Gastrocnemius medialis (tissue), 4 donors: ENCODE data around the gene CFAP46.

Experiments
- POLR2A ChIP-seq, 2 donors: fragments of 450-650 bp; IDR thresholded peaks; one replicate each; pipeline ENCODE4 v1.6.1; 2017; ENCODE audit warnings: antibody characterized with exemption in 2 of 2, mild to moderate bottlenecking in 2 of 2, moderate library complexity in 2 of 2
- TF ChIP-seq, protein P1 (sequence below), 5 experiments: fragments of 450-650 bp in 3 of 5; fragments of 200-600 bp in 2 of 5; sonication (generic) in 2 of 5; IDR thresholded peaks in 4 of 5; conservative IDR thresholded peaks in 1 of 5; 1 replicate in 4 of 5; 2 replicates in 1 of 5; pipeline ENCODE4 v1.5.1; 2016 to 2019; ENCODE audit warnings: antibody characterized with exemption in 5 of 5, mild to moderate bottlenecking in 3 of 5, moderate library complexity in 3 of 5

DNA sequence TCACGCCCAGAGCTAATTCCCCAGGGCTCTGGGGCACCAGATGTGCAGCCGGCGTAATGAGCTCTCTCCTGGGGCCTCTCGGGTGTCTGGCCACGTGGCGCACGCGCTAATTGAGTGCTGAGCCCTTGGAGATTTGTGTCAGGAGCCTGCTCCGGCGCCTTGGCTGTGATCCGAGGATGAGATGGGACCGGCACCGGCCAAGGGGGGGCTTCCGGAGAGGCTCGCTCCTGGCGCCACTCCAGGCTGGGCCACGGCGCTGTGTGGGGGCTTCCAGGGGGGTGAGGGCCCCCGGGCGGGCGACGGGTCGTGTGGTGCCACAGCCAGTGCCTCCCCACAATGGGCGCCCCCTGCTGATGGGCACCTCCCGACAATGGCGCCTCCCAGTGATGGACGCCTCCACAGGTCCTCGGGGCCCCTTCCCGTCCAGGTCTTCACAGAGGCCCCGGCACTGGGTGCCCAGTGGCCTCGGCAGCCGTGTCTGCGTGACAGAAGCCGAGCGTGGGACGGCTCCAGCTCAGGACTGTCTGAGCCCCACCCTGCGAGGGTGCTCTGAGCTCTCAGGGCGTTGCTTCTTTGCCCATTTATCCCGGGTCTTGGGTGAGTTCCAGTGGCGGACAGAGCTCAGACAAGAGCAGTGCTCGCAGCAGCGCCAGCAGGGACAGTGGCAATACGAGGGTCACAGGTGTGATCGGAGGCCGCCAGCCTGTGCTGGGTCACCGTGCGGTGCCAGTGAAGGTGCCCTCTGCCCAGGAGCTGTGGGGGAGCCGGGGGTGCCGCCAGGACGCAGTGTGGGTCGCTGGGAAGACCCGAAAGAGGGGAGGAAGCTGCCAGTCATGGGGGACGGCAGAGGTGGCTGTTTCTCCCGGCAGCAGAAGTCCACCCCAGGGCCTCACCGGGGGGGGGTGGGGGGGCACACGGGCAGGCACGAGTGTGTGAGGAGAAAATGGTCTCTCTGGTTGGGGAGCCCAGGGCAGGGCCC is 148.2 kb downstream of the CFAP46 start:
- TF ChIP-seq, protein P1, sequence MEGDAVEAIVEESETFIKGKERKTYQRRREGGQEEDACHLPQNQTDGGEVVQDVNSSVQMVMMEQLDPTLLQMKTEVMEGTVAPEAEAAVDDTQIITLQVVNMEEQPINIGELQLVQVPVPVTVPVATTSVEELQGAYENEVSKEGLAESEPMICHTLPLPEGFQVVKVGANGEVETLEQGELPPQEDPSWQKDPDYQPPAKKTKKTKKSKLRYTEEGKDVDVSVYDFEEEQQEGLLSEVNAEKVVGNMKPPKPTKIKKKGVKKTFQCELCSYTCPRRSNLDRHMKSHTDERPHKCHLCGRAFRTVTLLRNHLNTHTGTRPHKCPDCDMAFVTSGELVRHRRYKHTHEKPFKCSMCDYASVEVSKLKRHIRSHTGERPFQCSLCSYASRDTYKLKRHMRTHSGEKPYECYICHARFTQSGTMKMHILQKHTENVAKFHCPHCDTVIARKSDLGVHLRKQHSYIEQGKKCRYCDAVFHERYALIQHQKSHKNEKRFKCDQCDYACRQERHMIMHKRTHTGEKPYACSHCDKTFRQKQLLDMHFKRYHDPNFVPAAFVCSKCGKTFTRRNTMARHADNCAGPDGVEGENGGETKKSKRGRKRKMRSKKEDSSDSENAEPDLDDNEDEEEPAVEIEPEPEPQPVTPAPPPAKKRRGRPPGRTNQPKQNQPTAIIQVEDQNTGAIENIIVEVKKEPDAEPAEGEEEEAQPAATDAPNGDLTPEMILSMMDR (IDR thresholded peaks at IDR 0.05 in 4 of 5, conservative IDR thresholded peaks at IDR 0.05 in 1 of 5) = peak in 1 of 5 experiments; percentile 10
- TF ChIP-seq POLR2A (IDR thresholded peaks at IDR 0.05) = no peak
